ENCODE results near the gene HTRA1. TPM values are rescaled to one million over a fixed set of nuclear protein-coding genes. Genes with fewer than 3 reads are reported as not detected.

HTRA1 gene
- total and polyA plus RNA-seq, 2 of the 4 experiments (the other 2 are of a cell fraction) = 28.5 to 108 TPM

- Histone ChIP-seq H3K18ac (ENCODE audit: low read depth, low read length) (no peak overlapping the region), H3K9ac (ENCODE audit: low read depth, low read length) (no peak overlapping the region), H3K36me3 (ENCODE audit: control insufficient read depth, insufficient read depth, low read length) (no peaks in the 10 kb centered on the region), H3K27me3 (ENCODE audit: control insufficient read depth, insufficient read depth, low read length) (peaks cover 11% of the 10 kb centered on the region), H3K4me1 (ENCODE audit: control insufficient read depth, insufficient read depth, low read length) (no peaks in the 10 kb centered on the region), H4K5ac (ENCODE audit: low read depth, low read length) (no peak overlapping the region), H3K4ac (ENCODE audit: low read depth, low read length) (no peak overlapping the region), H4K8ac (ENCODE audit: low read depth in 2 of 2, low read length in 2 of 2) (no peak overlapping the region), H3K27ac (ENCODE audit: insufficient read depth, low read length) (no peak overlapping the region), H3K9me3 (ENCODE audit: control insufficient read depth, insufficient read depth, low read length) (no peaks in the 10 kb centered on the region), H3K4me2 (ENCODE audit: low read depth, low read length) (no peak overlapping the region), H3K9me1 (ENCODE audit: insufficient read depth, low read length) (no peaks in the 10 kb centered on the region), H3K79me1 (ENCODE audit: low read depth in 1 of 2, low read length in 2 of 2) (no peaks in the 10 kb centered on the region), H3K14ac (replicated peaks; ENCODE audit: low read depth, low read length) (no peak overlapping the region), H2BK15ac (ENCODE audit: low read depth, low read length) (no peak overlapping the region), H2BK5ac (ENCODE audit: low read depth, low read length, poor library complexity, severe bottlenecking) (no peak overlapping the region), H2AK9ac (replicated peaks; ENCODE audit: low read depth, low read length, poor library complexity) (no peak overlapping the region), H2AFZ (replicated peaks; ENCODE audit: low read length, poor library complexity) (no peak overlapping the region), H4K20me1 (ENCODE audit: insufficient read depth, low read length) (no peaks in the 10 kb centered on the region), H3K56ac (ENCODE audit: extremely low read depth, insufficient read depth, low read length) (no peak overlapping the region), H3K4me3 (ENCODE audit: insufficient read depth, low read depth, low read length) (no peak overlapping the region), H4K91ac (ENCODE audit: insufficient read depth, low read depth, low read length) (no peak overlapping the region), H2BK120ac (ENCODE audit: low read depth, low read length) (no peak overlapping the region), H3K23ac (ENCODE audit: low read depth, low read length) (no peak overlapping the region), H2AK5ac (ENCODE audit: low read depth, low read length) (no peak overlapping the region), H2BK20ac (ENCODE audit: low read depth, low read length) (no peak overlapping the region)
- WGBS, 2 experiments (ENCODE audit: extremely low coverage in 2 of 2, insufficient read length in 1 of 2) = 84% methylated on average over 6 of the region's 8 CpGs; no CpG with 5 or more reads in 1 of the 2 experiments
- in situ Hi-C loops (cut with MboI; ENCODE audit: low sequenced_read_pairs) = no loop called here
- ChIA-PET CTCF (no interaction called here), POLR2A (ENCODE audit: unreplicated experiment) (no interaction called here)
- intact Hi-C loops (cut with micrococcal nuclease) = no loop called here
- ATAC-seq (ENCODE audit: low read depth) (no peak), DNase-seq (no peak)
- BruUV-seq (replicated peaks) = no TSS peak
- TF ChIP-seq MXI1 (IDR thresholded peaks at IDR 0.05; ENCODE audit: borderline replicate concordance, low read depth, low read length) (no peak), MAFK (IDR thresholded peaks at IDR 0.05; ENCODE audit: low read depth, low read length) (no peak), RAD21 (IDR thresholded peaks at IDR 0.05; ENCODE audit: low read length) (no peak), CEBPB (IDR thresholded peaks at IDR 0.05; ENCODE audit: low read depth, low read length) (no peak), MAZ (IDR thresholded peaks at IDR 0.05; ENCODE audit: borderline replicate concordance, low read depth, low read length) (no peak), POLR2A (IDR thresholded peaks at IDR 0.05; ENCODE audit: low read depth, low read length) (no peak), NFE2L2 (IDR thresholded peaks at IDR 0.05; ENCODE audit: low read depth, low read length) (no peak), RCOR1 (IDR thresholded peaks at IDR 0.05; ENCODE audit: insufficient replicate concordance, low read length) (no peak), FOS (IDR thresholded peaks at IDR 0.05; ENCODE audit: low read depth, low read length) (no peak), RFX5 (IDR thresholded peaks at IDR 0.05; ENCODE audit: low read depth, low read length) (no peak), CHD1 (IDR thresholded peaks at IDR 0.05; ENCODE audit: low read depth, low read length) (no peak), SMC3 (IDR thresholded peaks at IDR 0.05; ENCODE audit: low read depth, low read length) (no peak), BHLHE40 (IDR thresholded peaks at IDR 0.05; ENCODE audit: low read depth, low read length) (no peak)
- TF ChIP-seq, protein P1, sequence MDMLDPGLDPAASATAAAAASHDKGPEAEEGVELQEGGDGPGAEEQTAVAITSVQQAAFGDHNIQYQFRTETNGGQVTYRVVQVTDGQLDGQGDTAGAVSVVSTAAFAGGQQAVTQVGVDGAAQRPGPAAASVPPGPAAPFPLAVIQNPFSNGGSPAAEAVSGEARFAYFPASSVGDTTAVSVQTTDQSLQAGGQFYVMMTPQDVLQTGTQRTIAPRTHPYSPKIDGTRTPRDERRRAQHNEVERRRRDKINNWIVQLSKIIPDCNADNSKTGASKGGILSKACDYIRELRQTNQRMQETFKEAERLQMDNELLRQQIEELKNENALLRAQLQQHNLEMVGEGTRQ (IDR thresholded peaks at IDR 0.05; ENCODE audit: low read depth, low read length) = no peak
- TF ChIP-seq, protein P2, sequence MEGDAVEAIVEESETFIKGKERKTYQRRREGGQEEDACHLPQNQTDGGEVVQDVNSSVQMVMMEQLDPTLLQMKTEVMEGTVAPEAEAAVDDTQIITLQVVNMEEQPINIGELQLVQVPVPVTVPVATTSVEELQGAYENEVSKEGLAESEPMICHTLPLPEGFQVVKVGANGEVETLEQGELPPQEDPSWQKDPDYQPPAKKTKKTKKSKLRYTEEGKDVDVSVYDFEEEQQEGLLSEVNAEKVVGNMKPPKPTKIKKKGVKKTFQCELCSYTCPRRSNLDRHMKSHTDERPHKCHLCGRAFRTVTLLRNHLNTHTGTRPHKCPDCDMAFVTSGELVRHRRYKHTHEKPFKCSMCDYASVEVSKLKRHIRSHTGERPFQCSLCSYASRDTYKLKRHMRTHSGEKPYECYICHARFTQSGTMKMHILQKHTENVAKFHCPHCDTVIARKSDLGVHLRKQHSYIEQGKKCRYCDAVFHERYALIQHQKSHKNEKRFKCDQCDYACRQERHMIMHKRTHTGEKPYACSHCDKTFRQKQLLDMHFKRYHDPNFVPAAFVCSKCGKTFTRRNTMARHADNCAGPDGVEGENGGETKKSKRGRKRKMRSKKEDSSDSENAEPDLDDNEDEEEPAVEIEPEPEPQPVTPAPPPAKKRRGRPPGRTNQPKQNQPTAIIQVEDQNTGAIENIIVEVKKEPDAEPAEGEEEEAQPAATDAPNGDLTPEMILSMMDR (conservative IDR thresholded peaks at IDR 0.05; ENCODE audit: low read depth, low read length) = no peak
- TF ChIP-seq, protein P3, sequence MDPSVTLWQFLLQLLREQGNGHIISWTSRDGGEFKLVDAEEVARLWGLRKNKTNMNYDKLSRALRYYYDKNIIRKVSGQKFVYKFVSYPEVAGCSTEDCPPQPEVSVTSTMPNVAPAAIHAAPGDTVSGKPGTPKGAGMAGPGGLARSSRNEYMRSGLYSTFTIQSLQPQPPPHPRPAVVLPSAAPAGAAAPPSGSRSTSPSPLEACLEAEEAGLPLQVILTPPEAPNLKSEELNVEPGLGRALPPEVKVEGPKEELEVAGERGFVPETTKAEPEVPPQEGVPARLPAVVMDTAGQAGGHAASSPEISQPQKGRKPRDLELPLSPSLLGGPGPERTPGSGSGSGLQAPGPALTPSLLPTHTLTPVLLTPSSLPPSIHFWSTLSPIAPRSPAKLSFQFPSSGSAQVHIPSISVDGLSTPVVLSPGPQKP (IDR thresholded peaks at IDR 0.05; ENCODE audit: borderline replicate concordance, low read depth, low read length) = no peak
- dilution Hi-C loops (cut with HindIII; ENCODE audit: low sequenced_read_pairs, unreplicated experiment) = no loop called here
Observed at GRCh38 chr10:122544493-122544892, 83.1 kb downstream of the HTRA1 start.

All from IMR-90 (cell line).